Dedifferentiated amniotic fluid mesenchymal stem cell (primary cell): ENCODE data around the gene SYTL2.

Experiments used
- DNase-seq: peaks from one replicate; pipeline ENCODE4 v3.0.0-alpha.2; 2016; ENCODE audit errors: extremely low spot score

The SYTL2 gene

GRCh38 chr11:85762226-85762625, 48.7 kb downstream of the SYTL2 start:
- no peak for DNase-seq

- peak; percentile 60 for DNase-seq
Measured at GRCh38 chr11:85759915-85760314, 51.0 kb downstream of the SYTL2 start.

GRCh38 chr11:85758480-85759039, 52.4 kb downstream of the SYTL2 start:
- no peak for DNase-seq

GRCh38 chr11:85758026-85758425, 52.9 kb downstream of the SYTL2 start:
- DNase-seq = no peak

GRCh38 chr11:85756401-85757200, 54.3 kb downstream of the SYTL2 start:
- no peak for DNase-seq

- no peak for DNase-seq
Measured at GRCh38 chr11:85755701-85756100, 55.2 kb downstream of the SYTL2 start.

- no peak for DNase-seq
Measured at GRCh38 chr11:85755285-85755684, 55.7 kb downstream of the SYTL2 start.

GRCh38 chr11:85752890-85753581, 57.9 kb downstream of the SYTL2 start:
- DNase-seq = no peak

- no peak for DNase-seq
Measured at GRCh38 chr11:85752201-85752889, 58.6 kb downstream of the SYTL2 start.

- DNase-seq = no peak
Measured at GRCh38 chr11:85751724-85752123, 59.2 kb downstream of the SYTL2 start.

- DNase-seq = no peak
Measured at GRCh38 chr11:85750646-85751045, 60.3 kb downstream of the SYTL2 start.

GRCh38 chr11:85749884-85750283, 61.1 kb downstream of the SYTL2 start:
- DNase-seq = no peak

- no peak for DNase-seq
Measured at GRCh38 chr11:85749287-85749834, 61.6 kb downstream of the SYTL2 start.

GRCh38 chr11:85748455-85748891, 62.5 kb downstream of the SYTL2 start:
- no peak for DNase-seq

GRCh38 chr11:85746670-85747069, 64.3 kb downstream of the SYTL2 start:
- no peak for DNase-seq

GRCh38 chr11:85745626-85746025, 65.3 kb downstream of the SYTL2 start:
- DNase-seq = no peak

- DNase-seq = no peak
Measured at GRCh38 chr11:85742873-85743275, 68.1 kb downstream of the SYTL2 start.

GRCh38 chr11:85742348-85742747, 68.6 kb downstream of the SYTL2 start:
- no peak for DNase-seq

- peak; percentile 36 for DNase-seq
Measured at GRCh38 chr11:85740481-85741400, 70.2 kb downstream of the SYTL2 start.

- DNase-seq = no peak
Measured at GRCh38 chr11:85737738-85738137, 73.2 kb downstream of the SYTL2 start.
